NCI-H510A (cell line): ENCODE results near the gene ATP5IF1.

Experiments
- DNase-seq: peaks from one replicate; lab custom pipeline; 2025; lab: John Stamatoyannopoulos, UW

Gene ATP5IF1

DNA sequence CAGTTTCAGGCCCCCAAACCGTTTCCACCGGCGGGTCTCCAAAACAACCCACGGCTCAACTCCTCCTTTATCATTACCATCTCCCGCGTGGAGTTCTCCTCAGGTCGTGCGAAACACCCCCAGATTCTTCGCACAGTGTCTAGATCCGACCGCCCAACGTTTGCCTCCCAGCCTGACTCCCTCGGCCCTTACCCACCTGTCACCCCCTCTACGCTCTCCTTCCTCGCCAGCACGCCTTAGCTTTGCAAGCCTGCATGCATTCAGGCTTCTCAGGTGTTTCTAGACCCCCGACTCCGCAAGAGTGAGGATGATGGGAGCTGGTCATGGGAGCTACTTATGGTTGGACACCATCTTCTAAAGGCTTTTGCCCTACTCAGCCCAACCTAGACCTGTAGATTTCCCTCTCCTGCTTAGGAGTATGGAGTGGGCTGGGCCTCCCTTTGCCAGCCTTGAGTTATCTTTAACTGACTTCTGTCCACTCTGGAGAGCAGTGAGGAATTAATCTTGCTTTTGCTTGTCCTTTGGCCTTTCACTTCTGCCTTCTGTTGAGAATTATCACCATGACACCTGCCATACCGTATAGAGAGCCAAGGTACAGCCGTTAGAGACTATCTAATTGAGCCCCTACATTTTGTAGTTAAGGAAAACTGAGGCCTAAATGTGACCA is 865 bp downstream of the ATP5IF1 start:
- DNase-seq: no peak

DNA sequence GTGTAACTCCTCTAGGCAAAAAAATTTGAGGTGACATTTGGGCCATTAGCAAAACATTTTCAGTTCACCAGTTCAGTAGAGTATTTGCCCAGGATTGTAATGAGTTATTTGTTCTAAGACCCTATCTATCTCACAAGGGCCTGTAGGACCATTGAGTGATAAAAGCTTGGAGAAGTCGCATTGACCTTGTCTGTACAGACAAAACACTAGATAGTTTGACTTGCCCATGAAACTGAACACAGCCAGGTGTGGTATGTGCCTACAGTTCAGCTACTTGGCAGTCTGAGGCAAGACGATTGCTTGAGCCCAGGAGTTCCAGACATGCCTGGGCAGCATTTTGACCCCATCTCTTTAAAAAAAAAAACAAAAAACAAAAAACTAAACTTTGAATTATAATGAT is 3.1 kb downstream of the ATP5IF1 start:
- DNase-seq: no peak

DNA sequence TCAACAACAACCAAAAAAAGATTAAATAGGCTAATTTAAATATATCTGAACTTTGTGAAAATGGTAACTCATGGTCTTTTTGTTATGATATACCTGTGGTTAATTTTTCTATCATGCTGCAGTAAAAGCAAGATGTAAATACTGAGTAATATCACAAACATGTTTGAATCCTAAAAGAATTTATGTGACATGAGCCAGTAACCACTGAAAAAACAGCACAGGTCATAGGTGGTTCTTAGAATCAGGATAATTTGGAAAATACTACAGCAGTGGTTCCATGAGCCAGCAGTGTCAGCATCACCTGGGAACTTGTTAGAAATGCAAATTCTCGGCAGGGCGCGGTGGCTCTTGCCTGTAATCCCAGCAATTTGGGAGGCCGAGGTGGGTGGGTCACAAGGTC is 4.1 kb downstream of the ATP5IF1 start:
- DNase-seq: no peak

DNA sequence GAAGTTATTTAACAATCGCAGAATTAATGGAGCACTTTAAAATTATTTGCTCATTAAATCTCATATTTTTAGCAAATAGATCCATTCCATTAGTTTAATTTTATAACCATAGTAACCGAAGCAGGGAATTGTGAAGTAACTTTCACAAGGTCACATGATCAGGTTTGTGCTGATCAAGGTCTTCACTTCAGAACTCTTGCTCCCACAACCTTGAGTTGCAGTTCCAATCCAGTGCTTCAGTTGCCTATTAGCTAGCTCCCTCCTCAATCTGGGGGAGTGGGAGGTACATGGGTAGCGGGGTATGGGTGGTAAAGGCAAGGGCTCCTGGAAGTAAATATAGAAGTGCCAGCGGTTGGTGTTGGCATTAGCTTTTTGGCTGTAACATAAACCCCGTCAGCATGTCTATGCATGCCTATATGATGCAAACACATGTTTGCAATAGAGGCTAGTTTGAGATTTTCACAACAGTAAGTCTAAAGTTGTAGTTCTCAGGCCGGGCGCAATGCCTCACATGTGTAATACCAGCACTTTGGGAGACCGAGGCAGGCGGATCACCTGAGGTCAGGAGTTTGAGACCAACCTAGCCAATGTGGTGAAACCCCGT is 5.8 kb downstream of the ATP5IF1 start:
- DNase-seq: no peak

DNA sequence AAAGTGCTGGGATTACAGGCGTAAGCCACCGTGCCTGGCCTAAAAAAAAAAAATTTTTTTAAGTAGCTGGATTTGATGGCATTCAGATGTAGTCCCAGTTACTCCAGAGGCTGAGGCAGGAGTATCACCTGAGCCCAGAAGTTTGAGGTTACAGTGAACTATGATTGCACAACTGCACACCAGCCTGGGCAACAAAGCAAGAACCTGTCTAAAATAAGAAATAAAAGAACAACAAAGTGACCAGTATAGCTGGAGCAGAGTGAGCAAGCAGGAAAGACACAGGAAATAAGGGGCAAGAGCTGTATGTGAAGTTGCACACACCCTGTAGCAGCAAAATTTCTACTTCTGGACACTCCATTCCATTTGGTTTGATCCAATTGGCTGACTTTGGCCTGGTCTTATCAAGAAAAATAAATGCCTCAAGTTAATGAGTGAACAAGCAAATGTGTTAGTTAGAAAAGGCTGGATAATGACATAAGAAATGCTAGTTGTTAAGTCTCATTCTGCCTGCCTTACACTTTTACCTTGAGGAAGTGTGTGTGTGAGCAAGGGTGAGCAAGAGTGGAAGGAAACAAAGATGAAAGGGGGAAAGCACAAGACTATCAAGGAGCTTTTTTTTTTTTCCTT is 7.9 kb downstream of the ATP5IF1 start:
- DNase-seq: no peak

DNA sequence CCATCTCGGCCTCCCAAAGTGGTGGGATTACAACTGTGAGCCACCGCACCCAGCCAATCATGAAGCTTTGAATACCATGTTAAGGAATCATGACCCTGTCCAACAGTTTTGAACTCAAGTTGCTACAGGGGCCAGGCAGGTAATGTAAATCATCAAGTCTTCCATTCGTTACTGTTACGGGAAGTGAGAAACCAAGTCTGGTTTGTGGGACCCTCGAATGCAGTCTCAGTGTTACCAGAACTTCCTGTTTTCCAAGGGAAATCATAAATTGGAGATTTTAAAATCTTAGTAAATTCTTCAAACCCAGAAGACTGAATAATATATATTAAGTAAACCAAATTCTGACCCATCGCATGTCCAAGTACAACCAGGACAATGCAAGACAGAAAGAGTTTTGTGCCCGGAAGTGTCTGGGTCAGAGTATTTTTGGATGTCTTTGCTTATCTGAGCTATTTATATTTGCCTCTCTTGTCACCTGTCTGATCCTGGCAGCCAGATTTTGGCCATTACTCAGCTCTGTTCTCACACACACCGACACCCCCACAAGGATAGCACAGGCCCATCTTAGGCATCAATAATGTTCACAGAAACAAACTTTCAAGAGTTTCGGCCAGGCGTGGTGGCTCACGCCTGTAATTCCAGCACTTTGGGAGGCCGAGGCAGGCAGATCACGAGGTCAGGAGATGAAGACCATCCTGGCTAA is 8.8 kb downstream of the ATP5IF1 start:
- DNase-seq: no peak

DNA sequence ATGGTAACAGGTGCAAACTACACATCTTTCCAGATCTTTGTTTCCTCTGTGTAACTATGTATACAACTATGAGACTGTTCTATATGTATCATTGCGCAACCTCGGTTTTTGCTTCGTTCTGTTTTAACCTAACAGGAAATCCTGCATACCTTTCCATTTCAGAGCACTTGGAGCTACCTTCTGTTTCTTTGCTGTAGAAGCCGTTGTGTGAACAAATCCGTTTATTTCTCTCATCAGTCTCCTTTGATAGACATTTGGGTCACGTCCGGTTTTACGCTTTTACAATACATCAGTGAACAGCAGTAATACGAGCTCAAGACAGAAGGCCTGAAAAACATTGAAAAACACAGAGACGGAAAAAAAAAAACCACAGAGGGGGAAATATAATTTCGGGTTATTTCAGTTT is 10.5 kb downstream of the ATP5IF1 start:
- no peak for DNase-seq

DNA sequence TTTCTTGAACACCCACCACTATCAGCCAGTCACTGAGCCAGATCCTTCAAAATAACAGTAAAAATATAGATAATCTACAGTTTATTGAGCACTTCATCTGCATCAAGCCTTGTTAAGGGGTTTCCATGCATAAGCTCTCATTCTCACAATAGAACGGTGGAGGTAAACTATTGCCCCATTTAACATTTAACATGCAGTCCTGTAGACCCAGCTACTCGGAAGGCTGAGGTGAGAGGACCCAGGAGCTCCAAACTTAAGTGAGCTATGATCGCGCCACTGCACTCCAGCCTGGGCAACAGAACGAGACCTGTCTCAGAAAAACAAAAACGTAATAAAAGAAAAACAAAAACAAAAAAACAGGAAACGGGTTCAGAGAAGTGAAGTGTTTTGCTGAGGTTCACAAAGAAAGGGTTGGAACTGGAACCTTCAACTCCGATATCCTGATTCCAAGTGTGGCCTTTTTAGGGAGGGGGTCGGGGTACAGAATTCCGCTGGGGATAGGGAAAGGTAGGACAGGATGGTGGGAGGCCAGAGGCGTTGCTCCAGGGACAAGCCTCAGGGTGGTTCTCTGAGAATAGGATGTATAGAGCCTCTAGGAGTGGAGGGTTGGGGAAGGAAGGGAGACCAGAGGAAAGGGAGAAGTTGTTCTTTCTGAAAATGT is 11.8 kb downstream of the ATP5IF1 start:
- no peak for DNase-seq

DNA sequence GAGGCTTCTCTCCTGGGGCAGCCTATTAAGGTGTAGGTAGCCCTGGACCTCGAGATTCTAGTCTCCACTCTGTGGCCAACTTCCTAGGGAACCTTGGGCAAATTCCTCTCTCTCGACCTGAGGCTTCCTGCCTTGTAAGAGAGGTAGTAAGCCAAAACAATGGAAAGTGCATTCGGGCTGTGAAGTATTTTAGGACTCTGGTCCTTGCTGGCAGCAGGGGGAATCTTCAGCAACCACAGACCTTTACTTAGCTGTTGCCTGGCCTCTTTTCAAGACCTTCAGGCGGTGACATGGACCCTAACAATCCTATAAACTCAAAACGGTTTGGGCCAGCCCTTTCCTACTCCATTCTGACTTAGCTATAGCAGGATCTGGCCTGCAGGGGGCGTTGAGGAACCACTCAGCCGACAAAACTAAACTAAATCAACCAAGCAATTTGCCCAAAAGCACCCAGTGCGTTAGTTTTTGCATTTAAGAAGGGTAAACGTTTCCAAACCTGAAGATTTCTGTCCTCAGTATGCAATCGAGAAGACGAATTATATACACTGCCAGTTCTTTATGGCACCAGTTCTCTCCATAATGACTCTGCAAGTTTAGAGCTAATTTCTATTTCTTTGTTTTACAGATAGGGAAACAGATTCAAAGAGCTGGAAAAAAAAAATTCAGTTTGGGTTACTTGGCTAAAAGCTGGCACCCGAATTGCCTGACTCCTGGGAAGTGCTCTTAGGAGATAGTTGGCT is 12.5 kb downstream of the ATP5IF1 start:
- DNase-seq: peak; percentile 35

DNA sequence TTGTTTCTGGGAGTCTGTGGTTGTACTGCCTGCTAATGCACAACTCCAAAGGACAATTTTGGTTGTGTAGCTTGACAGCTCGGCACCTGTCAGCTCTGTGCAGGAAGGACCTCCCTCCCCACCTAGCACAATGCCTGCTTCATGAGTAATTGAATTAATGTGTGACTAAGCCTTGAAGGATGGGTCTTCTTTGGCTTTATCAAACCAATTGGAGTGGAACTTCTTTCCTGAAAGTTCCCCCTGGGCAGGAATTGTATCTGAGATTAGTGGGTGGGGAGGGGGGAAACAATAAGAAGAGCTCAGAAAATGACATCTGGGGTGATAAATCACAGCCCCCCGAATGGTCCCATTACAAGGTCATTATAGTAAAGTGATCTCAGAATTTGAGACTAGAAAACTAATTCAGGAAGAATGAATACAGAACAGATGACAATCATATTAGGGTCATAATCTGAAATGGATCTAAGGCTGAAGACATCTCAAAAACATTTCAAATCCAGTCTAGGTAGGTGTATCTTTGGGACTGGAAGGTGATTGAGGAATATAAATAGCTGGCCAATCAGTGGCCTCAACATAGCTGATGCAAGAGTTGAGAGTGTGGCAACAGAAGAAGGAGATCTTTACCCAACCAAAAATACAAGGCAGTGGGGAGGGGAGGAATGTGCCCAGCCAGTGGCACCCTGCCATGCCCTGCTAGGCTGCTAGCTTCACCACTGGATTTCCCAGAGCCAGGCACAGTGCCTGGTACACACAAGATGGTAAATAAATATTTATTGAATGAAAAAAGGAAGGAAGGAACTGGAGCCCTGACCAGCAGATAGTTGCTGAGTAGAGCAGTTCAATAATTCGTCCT is 13.3 kb downstream of the ATP5IF1 start:
- peak; percentile 4 for DNase-seq

DNA sequence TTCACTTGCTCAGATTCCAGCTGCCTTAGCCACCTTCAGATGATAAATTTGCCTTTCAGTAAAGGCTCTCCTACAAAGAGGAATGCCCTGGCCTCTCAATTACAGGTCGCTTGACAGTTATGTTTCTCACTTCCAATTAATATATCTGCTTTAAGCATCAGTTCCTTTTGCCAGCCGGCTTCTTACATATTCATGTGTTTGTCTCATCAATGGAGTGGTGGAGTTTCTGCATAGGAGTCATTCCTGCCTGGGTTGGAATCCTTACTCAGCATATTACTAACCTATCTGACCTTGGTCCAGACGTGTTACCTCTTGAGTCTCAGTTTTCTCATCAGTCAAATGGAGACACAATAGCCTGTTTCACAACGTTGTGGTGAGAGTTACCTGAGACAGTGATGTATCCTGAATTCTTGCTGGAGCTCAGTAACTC is 14.0 kb downstream of the ATP5IF1 start:
- DNase-seq: no peak

DNA sequence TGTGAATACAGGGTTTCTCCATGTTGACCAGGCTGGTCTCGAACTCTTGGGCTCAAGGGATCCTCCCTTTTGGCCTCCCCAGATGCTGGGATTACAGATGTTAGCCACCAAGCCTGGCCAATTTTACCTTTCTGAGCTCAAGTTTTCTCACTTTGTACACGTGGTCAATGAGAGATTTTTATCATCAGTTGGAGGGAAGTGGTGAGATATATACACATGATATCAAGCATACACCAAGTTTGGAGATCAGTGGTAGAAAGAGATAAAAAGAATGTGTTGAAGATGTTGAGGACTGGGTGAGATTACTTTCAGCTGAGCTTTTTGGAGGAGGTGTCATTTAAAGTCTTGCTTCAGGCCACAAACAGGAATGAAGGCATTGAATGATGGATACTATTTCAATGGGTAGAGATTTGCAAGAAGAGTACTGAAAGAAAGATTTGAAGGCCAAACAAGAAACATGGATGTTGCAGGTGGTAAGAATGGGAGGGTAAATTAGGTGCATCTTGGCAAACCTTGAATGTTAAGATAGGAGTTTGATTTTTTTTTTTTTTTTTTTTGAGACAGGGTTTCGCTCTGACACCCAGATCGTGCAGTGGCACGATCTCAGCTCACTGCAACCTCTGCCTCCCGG is 20.4 kb downstream of the ATP5IF1 start:
- DNase-seq: no peak

DNA sequence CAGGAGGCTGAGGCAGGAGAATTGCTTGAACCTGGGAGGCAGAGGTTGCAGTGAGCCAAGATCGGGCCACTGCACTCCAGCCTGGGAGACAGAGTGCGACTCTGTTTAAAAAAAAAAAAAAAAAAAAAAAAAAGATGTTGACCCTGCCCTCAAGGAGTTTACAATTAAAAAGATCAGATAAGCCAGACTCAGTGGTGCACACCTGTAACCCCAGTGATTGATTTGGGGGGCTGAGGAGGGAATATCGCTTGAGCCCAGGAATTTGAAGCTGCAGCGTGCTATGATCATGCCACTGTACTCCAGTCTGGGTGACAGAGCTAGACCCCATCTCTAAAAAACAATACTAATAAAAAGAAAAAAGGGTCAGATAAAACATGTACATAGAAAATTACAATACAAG is 21.8 kb downstream of the ATP5IF1 start:
- DNase-seq: no peak

DNA sequence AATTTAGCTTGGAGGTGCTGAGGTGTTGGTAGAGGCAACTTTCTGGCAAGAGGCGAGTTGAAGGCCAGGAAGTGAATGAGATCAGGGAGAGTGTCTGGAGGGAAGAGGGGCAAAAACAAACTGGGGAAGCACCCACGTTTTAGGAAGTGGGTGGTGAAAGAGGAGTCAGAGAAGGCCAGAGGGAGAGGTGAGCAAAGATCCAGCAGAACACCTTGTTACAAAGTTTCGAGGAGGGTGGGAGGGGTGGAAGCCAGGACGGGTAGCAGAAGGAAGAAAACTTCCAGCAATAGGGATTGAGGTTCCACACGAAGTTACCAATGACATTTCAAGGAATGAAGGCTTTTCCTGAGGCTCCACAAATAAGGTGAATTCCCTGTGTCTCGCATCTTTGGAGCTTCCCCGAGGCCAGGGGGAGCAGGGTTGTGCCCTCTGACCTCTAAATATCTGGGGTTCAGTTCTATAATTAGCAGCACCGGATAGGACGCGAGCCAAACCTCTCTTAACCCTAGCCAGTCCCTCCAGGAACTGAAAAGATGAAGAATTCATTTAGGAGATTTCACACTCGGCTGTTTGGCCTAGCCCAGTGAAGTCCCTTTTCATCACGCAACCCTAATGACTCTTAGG is 22.8 kb downstream of the ATP5IF1 start:
- DNase-seq: no peak

DNA sequence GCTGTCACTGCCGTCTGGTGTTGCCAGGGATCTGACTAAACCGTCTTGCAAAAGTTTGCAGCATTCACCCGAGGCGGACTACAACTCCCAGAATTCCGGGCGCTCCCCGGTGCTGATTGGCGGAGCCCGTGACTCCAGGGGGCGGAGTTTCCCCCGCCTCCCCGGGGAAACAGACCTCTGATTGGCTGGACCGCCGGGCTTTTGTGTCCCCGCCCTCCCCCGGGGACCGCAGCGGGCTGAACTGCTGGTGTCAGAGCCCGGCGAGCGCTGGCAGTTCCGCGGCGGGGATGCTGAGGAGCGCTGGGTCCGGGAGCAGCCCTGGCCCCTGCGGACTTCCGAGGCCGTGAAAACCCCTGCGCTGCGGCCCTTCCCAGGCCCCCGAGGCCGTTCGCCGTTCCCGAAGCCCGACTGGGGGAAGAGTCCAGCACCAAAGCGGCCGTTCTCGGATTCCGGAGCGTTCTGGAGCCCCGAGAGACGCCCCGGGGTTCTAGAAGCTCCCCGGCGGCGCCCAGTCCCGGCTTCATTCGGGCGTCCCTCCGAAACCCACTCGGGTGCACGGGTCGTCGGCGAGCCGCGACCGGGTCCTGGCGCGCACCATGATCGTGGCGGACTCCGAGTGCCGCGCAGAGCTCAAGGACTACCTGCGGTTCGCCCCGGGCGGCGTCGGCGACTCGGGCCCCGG is 23.5 kb downstream of the ATP5IF1 start, which contains the start of gene SESN2:
Gene SESN2, plus strand, starts transcription at position 267 of the 682 bp plus-strand sequence. Its CDS starts 330 bp downstream, at position 597.
- peak; percentile 99 for DNase-seq

DNA sequence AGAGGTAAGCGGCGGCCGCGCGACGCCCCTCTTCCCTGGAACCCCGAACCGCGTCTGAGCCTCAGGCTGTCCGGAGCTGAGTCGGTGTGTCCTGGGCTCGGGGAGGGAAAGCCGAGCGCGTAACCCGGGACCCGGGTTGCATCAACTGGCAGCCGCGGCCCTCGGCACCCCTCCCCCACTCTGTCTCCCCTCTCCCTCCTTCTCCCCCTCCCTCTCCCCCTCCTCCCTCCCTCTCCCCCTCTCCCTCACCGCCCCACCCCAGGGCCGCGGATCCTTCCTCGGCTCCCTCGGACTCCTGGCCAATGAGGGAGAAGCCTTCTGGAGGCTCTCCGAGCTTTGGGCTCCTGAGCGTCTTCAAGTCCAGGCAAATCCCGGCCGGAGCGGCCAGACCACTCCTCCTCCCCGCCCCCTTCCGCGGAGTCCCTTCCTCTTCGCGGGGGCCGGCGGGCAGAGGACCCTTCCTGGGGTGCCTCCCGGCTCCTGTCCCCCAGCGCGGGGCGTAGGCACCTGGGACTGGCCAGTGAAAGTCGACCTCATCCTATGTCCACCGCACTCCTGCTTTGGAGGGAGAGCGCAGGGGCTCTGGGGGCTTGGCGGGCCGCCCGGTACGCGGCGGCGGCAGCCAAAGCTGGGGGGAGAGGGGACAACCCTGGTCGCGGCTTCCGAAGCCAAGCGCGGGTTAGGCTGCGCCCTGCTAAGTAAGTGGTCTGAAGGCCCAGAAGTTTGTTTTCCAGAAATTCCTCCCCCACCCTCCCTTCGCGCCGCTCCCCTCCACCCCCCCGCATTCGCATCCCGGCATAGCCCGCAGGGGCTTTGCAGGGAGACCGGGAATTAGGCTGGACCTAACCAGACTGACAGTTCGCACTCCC is 24.2 kb downstream of the ATP5IF1 start:
- peak; percentile 70 for DNase-seq

DNA sequence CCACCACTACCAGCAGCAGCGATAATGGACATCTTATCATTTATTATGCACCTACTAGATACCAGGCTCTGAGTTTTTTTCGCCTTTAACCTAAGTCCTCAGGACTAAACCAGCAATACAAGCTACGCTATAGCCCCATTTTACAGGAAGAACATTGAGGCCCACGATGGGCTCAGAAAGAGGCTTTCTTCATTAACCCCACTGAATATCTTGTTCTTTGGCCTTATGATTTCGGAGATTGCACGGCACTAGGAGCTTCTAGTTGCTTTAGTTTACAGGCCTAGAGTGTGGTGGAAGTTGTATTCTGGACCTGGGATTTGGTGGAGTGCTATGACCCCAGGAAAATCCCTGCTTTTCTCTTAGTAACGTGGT is 24.9 kb downstream of the ATP5IF1 start:
- DNase-seq: no peak

DNA sequence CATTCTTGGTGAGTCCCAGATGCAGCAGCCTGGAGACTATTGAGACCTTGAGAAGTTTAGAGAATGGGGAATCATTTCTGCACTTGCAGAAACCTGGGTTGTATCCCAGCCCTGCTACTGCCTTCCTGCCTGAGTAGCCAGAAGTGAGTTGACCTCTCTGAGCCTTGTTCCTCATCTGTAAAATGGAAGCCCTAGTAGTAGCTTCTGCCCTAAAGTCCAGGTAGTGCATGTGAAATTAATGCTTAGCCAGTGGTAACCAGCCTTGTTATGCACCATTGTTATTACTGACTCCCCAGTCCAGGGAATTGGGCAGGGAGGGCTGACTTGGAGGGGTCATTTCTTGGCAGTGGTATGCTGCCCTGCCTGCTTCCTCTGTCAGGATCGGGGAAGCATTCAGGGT is 29.0 kb downstream of the ATP5IF1 start:
- no peak for DNase-seq
